HepG2 (cell line): Measurements from ENCODE around the gene ZNF211. TPM values are rescaled to one million over a fixed set of nuclear protein-coding genes. Genes with fewer than 3 reads are reported as not detected.
A peak's percentile ranks its signal among the peaks of the same experiment; 100 is the strongest.

ENCODE experiments used
- CREB1 ChIP-seq, 2 experiments: fragments of 450-650 bp in 1 of 2; IDR thresholded peaks; 2 replicates each; pipeline ENCODE4 v1.6.1; 2016 to 2017; ENCODE audit warnings: control low read depth in 1 of 2, mild to moderate bottlenecking in 1 of 2, missing compliant biosample characterization in 1 of 2, missing genetic modification characterization in 1 of 2
- HCFC1 ChIP-seq: fragments of 150-350 bp; IDR thresholded peaks from 2 replicates; pipeline ENCODE4 v1.6.1; 2014; ENCODE audit warnings: low read depth, low read length
- HDAC1 ChIP-seq: sonication (generic); formaldehyde crosslinking; IDR thresholded peaks from 2 replicates; pipeline ENCODE4 v1.5.1; 2020; ENCODE audit warnings: mild to moderate bottlenecking, missing genetic modification reagents
- NFIB ChIP-seq: sonication (generic); formaldehyde crosslinking; IDR thresholded peaks from 2 replicates; pipeline ENCODE4 v1.9.0; 2021; ENCODE audit warnings: missing genetic modification reagents, mild to moderate bottlenecking, borderline replicate concordance
- PHF20 ChIP-seq: sonication (generic); formaldehyde crosslinking; IDR thresholded peaks from 2 replicates; pipeline ENCODE4 v1.5.0; 2020; ENCODE audit warnings: mild to moderate bottlenecking, missing genetic modification reagents
- POLR2A ChIP-seq, 2 experiments: IDR thresholded peaks; 2 replicates each; pipeline ENCODE4 v1.6.1; 2011; ENCODE audit warnings: low read depth in 2 of 2, low read length in 2 of 2, mild to moderate bottlenecking in 1 of 2, moderate library complexity in 1 of 2; ENCODE audit not compliant: insufficient read depth in 1 of 2
- POLR2AphosphoS5 ChIP-seq: IDR thresholded peaks from 2 replicates; pipeline ENCODE4 v1.6.1; 2012; ENCODE audit warnings: low read depth, low read length
- RFX3 ChIP-seq: IDR thresholded peaks from 2 replicates; pipeline ENCODE4 v1.6.1; 2016; ENCODE audit warnings: missing biosample characterization, missing genetic modification reagents
- SAFB2 ChIP-seq: sonication (generic); formaldehyde crosslinking; IDR thresholded peaks from 2 replicates; pipeline ENCODE4 v1.5.1; 2020; ENCODE audit warnings: missing genetic modification reagents, low read depth, mild to moderate bottlenecking, borderline replicate concordance
- SALL1 ChIP-seq: sonication (generic); formaldehyde crosslinking; IDR thresholded peaks from 2 replicates; pipeline ENCODE4 v1.8.0; 2022; ENCODE audit warnings: mild to moderate bottlenecking, missing genetic modification reagents
- SOX6 ChIP-seq, 2 experiments: fragments of 450-650 bp in 1 of 2; sonication (generic) in 1 of 2; formaldehyde crosslinking in 1 of 2; IDR thresholded peaks; 2 replicates each; pipeline versions ENCODE4 v1.4.0 to v1.6.1; 2017 to 2020; ENCODE audit warnings: antibody characterized with exemption in 1 of 2, mild to moderate bottlenecking in 1 of 2, missing genetic modification reagents in 1 of 2
- XRCC5 ChIP-seq: fragments of 200-400 bp; formaldehyde crosslinking; optimal IDR thresholded peaks from 2 replicates; pipeline ENCODE3; 2017; ENCODE audit warnings: mild to moderate bottlenecking, low read length
- ZBTB8A ChIP-seq: sonication (generic); formaldehyde crosslinking; IDR thresholded peaks from 2 replicates; pipeline ENCODE4 v1.4.0; 2020; ENCODE audit warnings: mild to moderate bottlenecking, low read depth, missing genetic modification reagents, borderline replicate concordance
- ZFY ChIP-seq: sonication (generic); formaldehyde crosslinking; IDR thresholded peaks from 2 replicates; pipeline ENCODE4 v1.4.0; 2020; ENCODE audit warnings: missing genetic modification reagents
- ZNF335 ChIP-seq: sonication (generic); formaldehyde crosslinking; IDR thresholded peaks from 2 replicates; pipeline ENCODE4 v1.4.0; 2020; ENCODE audit warnings: missing genetic modification reagents
- ZNF501 ChIP-seq: sonication (generic); formaldehyde crosslinking; IDR thresholded peaks from 2 replicates; pipeline ENCODE4 v1.5.1; 2020; ENCODE audit warnings: mild to moderate bottlenecking, moderate library complexity, missing genetic modification reagents
- ZNF558 ChIP-seq: sonication (generic); formaldehyde crosslinking; IDR thresholded peaks from 2 replicates; pipeline ENCODE4 v1.9.0; 2022; ENCODE audit warnings: mild to moderate bottlenecking, missing genetic modification reagents, borderline replicate concordance
- ZNF709 ChIP-seq: sonication (generic); formaldehyde crosslinking; IDR thresholded peaks from 2 replicates; pipeline ENCODE4 v1.5.0; 2020; ENCODE audit warnings: mild to moderate bottlenecking, missing genetic modification reagents
- ZNF724P ChIP-seq: sonication (generic); formaldehyde crosslinking; IDR thresholded peaks from 2 replicates; pipeline ENCODE4 v1.8.0; 2022; ENCODE audit warnings: missing genetic modification reagents, borderline replicate concordance
- ZNF83 ChIP-seq: sonication (generic); formaldehyde crosslinking; IDR thresholded peaks from 2 replicates; pipeline ENCODE4 v1.4.0; 2020; ENCODE audit warnings: missing genetic modification reagents, mild to moderate bottlenecking, borderline replicate concordance
- polyA plus RNA-seq, 8 experiments: library from polyadenylated mRNA; depleted of rRNA in 3 of 8; stranded (reverse) in 7 of 8; unstranded in 1 of 8; fragments of >200 nt; fragmentation: Illumina TruSeq in 4 of 8; extraction: Trizol in 4 of 8; gene quantifications; 2 replicates each; pipeline versions ENCODE4 v1.2.1 to v1.2.3, GENCODE V29; 2011 to 2016; ENCODE audit warnings: low read depth in 4 of 8, missing spikeins in 1 of 8, mixed read lengths in 1 of 8; ENCODE audit not compliant: insufficient read depth in 1 of 8
- total RNA-seq, 5 experiments: library from RNA; depleted of rRNA; stranded (reverse); fragments of >200 nt; fragmentation: Illumina TruSeq; extraction: Trizol; gene quantifications; 2 replicates each; pipeline ENCODE4 v1.2.3, GENCODE V29; 2016; ENCODE audit warnings: low read depth in 1 of 5
- TF ChIP-seq, protein P1 (sequence below): IDR thresholded peaks from 2 replicates; pipeline ENCODE4 v1.6.1; 2016; ENCODE audit warnings: mild to moderate bottlenecking
- TF ChIP-seq, protein P2 (sequence below): sonication (generic); formaldehyde crosslinking; IDR thresholded peaks from 2 replicates; pipeline ENCODE4 v1.9.0; 2022; ENCODE audit warnings: missing genetic modification reagents, mild to moderate bottlenecking, borderline replicate concordance
- TF ChIP-seq, protein P3 (sequence below): sonication (generic); formaldehyde crosslinking; IDR thresholded peaks from 2 replicates; pipeline ENCODE4 v1.5.0; 2020; ENCODE audit warnings: mild to moderate bottlenecking, low read depth, missing genetic modification reagents, borderline replicate concordance
- TF ChIP-seq, protein P4 (sequence below): sonication (generic); formaldehyde crosslinking; IDR thresholded peaks from 2 replicates; pipeline ENCODE4 v1.4.0; 2020; ENCODE audit warnings: missing genetic modification reagents

ZNF211 gene
- total and polyA plus RNA-seq, 2 of the 13 experiments (the other 11 are each of a cell fraction or from before 2014, with no cell fraction given): 9.9 to 11.2 TPM

DNA sequence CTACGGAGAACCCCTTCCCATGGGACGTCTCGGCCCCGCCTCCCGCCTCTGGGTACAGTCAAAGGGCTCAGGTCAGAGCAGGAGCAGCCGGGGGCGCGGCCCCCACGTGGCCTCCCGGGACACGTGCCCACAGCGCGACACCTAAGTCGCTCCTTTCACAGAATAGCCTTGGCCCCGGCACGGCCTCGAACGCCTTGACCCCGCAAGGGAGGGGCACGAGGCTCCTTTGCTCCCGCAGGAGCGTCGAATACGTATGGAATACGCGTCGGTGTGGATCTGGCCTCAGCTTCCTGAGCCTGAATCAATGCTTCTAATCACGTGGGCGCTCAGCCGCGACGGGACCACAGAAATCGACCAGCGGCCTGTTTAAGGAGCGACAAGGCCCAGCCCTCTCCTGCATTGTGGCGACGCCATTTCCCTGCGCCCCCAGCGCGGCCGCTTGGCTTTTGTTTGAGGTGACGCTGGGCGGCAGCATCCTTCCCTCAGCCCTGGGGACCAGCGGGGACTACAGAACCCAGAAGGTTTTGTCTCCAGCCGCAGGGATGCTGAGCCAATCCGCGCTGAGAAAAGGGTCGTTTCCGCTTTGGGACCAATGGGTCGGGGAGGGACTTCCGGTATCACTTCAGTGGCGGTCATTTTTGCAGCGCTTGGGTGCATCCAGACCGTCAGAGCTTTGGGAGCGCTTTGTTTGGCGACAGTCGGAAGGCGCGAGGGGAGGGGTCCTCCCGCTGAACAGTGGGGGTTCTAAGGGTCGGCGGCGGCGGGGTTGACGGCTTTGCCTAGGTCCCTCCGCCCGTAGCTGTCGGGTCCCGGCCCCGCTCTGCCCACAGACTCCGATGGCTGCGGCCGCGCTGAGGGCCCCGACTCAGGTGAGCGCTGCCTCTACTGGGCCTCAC is 49.2 kb upstream of the ZNF211 start, which contains the start of gene ZIK1 (continued):
- TF ChIP-seq NFIB (CRISPR knock-in tag): 0 out of 2 replicates have a peak, but pooled peaks have one; percentile 26
- TF ChIP-seq HCFC1: 0 out of 2 replicates have a peak, but pooled peaks have one; percentile 40
- TF ChIP-seq, protein P1, sequence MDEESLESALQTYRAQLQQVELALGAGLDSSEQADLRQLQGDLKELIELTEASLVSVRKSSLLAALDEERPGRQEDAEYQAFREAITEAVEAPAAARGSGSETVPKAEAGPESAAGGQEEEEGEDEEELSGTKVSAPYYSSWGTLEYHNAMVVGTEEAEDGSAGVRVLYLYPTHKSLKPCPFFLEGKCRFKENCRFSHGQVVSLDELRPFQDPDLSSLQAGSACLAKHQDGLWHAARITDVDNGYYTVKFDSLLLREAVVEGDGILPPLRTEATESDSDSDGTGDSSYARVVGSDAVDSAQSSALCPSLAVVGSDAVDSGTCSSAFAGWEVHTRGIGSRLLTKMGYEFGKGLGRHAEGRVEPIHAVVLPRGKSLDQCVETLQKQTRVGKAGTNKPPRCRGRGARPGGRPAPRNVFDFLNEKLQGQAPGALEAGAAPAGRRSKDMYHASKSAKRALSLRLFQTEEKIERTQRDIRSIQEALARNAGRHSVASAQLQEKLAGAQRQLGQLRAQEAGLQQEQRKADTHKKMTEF (CRISPR knock-in tag): no peak
- TF ChIP-seq ZNF724P (CRISPR knock-in tag): 0 out of 2 replicates have a peak, but pooled peaks have one; percentile 38
- no peak for TF ChIP-seq RFX3
- peak; percentile 25; the same call in 1 of the 2 replicates for TF ChIP-seq HDAC1 (CRISPR knock-in tag)
- TF ChIP-seq, protein P2, sequence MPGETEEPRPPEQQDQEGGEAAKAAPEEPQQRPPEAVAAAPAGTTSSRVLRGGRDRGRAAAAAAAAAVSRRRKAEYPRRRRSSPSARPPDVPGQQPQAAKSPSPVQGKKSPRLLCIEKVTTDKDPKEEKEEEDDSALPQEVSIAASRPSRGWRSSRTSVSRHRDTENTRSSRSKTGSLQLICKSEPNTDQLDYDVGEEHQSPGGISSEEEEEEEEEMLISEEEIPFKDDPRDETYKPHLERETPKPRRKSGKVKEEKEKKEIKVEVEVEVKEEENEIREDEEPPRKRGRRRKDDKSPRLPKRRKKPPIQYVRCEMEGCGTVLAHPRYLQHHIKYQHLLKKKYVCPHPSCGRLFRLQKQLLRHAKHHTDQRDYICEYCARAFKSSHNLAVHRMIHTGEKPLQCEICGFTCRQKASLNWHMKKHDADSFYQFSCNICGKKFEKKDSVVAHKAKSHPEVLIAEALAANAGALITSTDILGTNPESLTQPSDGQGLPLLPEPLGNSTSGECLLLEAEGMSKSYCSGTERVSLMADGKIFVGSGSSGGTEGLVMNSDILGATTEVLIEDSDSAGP (CRISPR knock-in tag): peak; percentile 59; the same call in 1 of the 2 replicates
- 0 out of 4 replicates have a peak, but pooled peaks of 1 of the 2 experiments have one; percentile 36 for TF ChIP-seq POLR2A (IDR thresholded peaks at IDR 0.05; ENCODE audit: insufficient read depth in 1 of 2, low read depth in 2 of 2, low read length in 2 of 2)
- TF ChIP-seq CREB1 (IDR thresholded peaks at IDR 0.05): no peak
- peak; percentile 67; the same call in 1 of the 2 replicates for TF ChIP-seq CREB1 (CRISPR knock-in tag; IDR thresholded peaks at IDR 0.05)
- no peak for TF ChIP-seq ZBTB8A (CRISPR knock-in tag)
- TF ChIP-seq POLR2AphosphoS5: peak; percentile 38; the same call in 1 of the 2 replicates
- TF ChIP-seq SAFB2 (CRISPR knock-in tag): no peak
- TF ChIP-seq ZFY (CRISPR knock-in tag): peak; percentile 62; the same call in 1 of the 2 replicates
- peak; percentile 28 for TF ChIP-seq XRCC5
- TF ChIP-seq ZNF335 (CRISPR knock-in tag): no peak
- TF ChIP-seq, protein P3, sequence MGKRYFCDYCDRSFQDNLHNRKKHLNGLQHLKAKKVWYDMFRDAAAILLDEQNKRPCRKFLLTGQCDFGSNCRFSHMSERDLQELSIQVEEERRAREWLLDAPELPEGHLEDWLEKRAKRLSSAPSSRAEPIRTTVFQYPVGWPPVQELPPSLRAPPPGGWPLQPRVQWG (CRISPR knock-in tag): no peak
- TF ChIP-seq SOX6 (IDR thresholded peaks at IDR 0.05): no peak
- TF ChIP-seq SOX6 (CRISPR knock-in tag; IDR thresholded peaks at IDR 0.05): 0 out of 2 replicates have a peak, but pooled peaks have one; percentile 17
- TF ChIP-seq SALL1 (CRISPR knock-in tag): no peak; the same call in 1 of the 2 replicates
- 0 out of 2 replicates have a peak, but pooled peaks have one; percentile 28 for TF ChIP-seq ZNF709 (CRISPR knock-in tag)
- TF ChIP-seq, protein P4, sequence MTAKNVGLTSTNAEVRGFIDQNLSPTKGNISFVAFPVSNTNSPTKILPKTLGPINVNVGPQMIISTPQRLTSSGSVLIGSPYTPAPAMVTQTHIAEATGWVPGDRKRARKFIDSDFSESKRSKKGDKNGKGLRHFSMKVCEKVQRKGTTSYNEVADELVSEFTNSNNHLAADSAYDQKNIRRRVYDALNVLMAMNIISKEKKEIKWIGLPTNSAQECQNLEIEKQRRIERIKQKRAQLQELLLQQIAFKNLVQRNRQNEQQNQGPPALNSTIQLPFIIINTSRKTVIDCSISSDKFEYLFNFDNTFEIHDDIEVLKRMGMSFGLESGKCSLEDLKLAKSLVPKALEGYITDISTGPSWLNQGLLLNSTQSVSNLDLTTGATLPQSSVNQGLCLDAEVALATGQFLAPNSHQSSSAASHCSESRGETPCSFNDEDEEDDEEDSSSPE (CRISPR knock-in tag): peak; percentile 88
- peak; percentile 32; the same call in 1 of the 2 replicates for TF ChIP-seq ZNF501 (CRISPR knock-in tag)
- peak; percentile 55; the same call in 1 of the 2 replicates for TF ChIP-seq PHF20 (CRISPR knock-in tag)
- TF ChIP-seq ZNF83: no peak
- TF ChIP-seq ZNF558 (CRISPR knock-in tag): 0 out of 2 replicates have a peak, but pooled peaks have one; percentile 44
